ENCODE results near the gene EXOC6.

Gene EXOC6

DNA sequence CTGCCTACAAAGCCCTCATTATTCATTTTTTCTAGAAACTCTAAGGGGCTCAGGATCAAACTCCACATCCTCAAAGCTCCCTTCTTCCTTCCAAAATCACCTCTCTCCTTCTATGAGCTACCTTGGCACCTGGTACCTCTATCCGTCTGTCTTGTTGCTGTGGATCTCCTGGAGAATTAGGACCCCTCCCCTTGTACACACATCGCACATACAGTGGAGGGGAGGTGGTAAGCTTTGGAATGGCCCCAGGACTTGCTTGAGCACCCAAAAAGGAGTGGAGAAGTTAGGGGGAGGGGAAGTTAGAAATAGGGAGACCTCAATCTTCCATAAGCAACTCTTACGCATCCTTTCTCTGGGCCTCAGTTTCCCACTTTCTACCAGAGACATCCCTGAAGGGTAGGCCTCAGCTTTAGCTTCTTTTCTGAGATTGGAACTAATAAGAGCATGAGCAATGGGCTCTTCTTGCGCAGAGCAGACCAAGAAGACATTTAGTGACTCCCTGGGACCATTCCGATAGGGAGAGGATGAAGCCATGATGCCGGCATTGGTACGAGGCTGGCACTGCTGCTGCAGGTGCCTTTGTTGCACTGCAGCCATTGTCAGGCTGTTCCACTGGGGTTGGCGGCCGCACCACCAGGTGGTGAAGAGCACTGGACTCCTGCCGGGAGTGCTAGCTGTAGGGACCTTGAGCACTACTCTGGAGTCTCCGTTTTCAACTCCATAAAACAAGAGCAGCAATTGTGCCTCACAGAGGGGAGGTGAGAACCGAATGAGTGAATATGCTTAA is 216.7 kb downstream of the EXOC6 start:
- no peak for DNase-seq (ENCODE audit: low read depth, low spot score)

DNA sequence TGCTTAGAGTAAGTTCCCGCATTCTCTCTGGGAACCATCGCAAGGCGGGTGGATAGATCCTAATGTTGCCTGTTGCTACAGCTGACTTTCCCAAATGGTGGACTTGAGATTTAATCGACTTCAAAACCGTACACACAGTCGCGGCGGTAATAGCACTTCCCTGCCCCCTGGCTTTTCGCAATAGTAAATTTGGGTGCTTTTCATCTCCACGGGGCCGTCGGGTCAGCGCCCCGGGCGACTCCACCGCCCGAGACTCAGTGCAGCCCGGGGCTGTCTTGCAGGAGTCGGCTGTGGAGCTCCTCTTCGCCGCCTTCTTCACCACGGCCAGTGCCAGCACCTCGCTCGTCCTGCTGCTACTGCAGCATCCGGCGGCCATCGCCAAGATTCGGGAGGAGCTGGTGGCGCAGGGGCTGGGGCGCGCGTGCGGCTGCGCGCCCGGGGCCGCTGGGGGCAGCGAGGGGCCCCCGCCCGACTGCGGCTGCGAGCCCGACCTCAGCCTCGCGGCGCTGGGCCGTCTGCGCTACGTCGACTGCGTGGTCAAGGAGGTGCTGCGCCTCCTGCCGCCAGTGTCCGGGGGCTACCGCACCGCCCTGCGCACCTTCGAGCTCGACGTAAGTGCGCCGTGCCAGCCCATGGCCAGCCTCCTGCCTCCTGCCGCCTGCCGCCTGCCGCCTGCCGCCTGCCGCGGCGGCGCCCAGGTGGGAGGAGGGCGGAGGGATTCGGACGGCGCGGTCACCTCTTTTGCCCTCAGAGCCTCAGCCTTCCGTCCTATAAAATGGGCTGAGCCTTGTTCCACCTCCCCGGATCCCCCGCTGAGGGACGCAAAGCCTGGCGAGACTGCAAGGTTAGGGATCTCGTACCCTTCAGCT is 217.6 kb downstream of the EXOC6 start:
- DNase-seq (ENCODE audit: low read depth, low spot score) = no peak

DNA sequence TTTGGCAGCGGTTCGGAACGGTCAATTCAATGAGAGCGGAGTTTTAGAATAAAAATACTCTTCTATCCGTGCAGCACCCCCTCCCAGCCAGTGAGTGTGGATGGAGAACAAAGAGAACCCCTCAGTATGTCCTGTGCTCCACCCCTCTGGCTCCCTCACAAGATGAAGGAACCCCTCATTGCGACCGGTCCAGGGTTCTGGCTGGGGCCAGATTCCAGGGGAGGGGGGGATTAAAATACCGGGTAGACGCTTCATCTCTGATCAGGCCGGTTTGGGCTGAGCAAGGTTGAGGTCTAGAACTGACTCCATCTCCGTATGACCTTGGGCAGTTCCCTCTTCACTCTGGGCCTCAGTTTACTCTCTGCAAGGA is 218.2 kb downstream of the EXOC6 start:
- DNase-seq (ENCODE audit: low read depth, low spot score) = no peak

DNA sequence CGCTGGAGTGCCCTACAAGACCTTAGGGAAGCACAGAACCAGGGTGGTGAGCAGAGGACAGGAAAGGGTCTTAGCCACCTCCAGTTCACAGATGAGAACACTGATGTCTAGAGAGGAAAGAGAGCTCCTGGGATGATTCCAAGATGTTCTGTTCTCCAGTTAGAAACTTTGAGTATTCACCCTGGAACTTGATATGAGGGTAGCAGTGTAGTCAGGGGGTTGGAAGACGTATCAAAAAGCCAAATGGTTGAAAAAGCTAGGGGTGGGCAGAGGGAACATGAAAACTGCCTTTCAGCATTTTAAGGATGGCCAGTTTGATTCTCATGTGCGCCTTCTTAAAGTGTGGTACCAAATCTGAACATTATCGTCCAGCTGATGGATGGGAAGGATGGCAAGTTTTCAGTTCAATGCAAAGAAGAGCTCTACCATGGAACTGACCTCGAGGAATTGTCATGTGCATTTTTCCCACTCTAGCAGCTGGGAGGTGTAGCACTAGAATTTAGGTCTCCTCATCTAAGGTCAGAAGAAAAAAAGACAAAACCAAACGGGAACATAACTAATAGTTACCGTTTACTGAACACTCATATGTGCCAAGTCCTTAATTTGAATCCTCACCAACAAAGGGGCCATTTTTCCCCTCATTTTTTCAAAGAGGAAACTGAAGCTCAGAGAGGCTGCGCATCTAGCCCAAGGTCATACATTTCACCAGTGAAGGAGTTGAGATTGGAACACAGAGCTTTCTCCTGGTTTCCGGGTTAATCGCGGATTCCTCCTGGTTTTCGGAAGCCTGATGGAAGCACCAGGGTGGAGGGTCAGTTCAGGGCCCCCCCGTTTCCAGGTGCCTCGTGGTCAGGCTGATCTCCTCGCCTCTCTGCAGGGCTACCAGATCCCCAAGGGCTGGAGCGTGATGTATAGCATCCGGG is 219.4 kb downstream of the EXOC6 start:
- DNase-seq (ENCODE audit: low read depth, low spot score) = no peak

DNA sequence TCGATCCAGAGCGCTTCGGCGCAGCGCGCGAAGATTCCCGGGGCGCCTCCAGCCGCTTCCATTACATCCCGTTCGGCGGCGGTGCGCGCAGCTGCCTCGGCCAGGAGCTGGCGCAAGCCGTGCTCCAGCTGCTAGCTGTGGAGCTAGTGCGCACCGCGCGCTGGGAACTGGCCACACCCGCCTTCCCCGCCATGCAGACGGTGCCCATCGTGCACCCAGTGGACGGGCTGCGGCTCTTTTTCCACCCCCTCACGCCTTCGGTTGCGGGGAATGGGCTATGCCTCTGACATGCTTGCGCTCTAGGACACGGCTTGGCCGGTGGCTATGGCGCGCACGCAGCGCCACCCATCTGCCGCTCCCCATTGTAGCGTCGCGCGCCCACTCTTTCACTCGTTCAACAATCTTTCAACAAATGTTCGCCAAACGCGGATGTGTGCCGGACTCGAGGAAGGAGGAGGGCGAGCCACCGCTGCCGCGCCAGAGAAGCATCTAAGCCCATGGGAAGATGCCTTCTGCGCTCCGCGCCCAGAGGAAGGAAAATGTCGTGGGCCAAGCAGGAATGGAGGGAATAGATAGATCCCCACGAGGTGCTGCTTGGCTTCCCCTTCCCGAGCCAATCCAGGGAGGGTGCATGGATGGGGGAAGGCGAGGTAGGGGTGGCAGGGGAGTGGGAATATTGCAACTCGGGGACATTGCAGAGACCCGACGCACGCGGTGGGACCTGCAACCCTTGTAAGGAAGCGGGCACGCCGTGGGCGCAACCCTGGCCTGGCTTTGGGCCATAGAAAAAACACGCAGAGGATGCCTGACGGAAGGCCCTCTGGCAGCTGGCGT is 220.3 kb downstream of the EXOC6 start:
- no peak for DNase-seq (ENCODE audit: low read depth, low spot score)

DNA sequence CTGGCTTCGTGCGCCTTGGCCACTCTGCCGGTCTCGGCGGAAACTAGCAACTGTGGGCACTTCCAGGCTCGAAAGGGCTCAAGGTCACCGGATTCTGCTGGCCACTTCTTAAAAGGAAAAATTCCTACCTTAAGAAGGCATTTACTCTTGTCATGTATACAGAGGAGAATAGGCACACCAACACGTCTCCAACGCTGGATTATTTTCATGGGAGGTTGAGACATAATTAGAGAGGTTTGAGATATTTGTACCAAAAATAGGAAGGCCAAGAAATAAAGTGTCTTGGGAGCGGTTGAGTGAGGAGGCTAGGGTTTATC is 220.9 kb downstream of the EXOC6 start:
- no peak for DNase-seq (ENCODE audit: low read depth, low spot score)

DNA sequence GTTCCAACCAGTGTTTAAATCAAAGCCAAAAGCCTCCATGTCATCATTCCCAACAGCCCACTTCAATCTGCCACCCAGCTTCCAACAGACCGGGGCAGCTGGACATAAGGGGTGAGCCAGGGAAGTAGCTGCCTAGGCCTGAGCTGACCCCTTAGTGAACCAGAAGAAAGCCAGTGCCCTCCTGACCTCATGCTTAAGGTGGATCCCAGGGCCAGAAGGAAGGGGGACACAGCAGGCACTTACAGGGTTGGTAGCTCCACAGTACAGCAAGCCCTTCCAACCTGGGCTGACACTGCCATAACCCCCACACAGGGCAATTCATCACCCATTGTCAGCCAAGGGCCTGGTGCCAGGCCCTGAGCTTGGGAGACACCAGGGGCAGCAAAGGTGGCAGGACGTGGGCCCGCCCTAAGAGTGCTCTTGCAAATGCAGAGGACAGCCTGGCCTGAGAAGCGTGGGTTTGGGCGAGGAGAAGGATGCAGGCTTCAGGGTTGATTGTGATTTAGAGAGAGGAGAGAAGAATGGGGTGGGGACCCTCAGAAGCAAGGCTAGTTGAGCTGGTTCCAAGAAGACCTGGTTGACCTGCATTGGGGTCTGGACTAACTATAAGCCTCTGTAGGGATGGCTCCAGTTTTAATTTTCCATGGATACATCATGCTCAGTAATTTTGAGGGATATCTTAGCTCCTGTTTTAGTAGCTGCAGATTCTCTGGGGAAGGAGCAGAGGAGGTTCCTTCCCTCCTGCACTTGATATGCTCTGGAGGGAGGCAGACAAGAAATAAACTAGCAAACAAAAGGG is 222.3 kb downstream of the EXOC6 start:
- DNase-seq (ENCODE audit: low read depth, low spot score) = no peak

DNA sequence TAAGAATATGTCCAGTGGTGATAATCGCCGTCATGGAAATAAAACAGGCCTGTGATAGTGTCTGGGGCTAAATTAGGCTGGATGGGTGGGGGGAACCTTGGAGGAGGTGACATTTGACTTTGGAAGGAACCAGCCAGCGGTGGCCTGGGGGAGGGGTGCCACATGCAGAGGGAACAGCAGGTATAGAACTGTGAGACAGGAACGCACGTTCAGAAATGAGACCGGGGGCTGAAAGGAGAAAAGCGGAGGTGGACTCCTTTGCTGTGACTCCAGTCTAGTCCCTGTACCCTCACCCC is 222.8 kb downstream of the EXOC6 start:
- no peak for DNase-seq (ENCODE audit: low read depth, low spot score)

DNA sequence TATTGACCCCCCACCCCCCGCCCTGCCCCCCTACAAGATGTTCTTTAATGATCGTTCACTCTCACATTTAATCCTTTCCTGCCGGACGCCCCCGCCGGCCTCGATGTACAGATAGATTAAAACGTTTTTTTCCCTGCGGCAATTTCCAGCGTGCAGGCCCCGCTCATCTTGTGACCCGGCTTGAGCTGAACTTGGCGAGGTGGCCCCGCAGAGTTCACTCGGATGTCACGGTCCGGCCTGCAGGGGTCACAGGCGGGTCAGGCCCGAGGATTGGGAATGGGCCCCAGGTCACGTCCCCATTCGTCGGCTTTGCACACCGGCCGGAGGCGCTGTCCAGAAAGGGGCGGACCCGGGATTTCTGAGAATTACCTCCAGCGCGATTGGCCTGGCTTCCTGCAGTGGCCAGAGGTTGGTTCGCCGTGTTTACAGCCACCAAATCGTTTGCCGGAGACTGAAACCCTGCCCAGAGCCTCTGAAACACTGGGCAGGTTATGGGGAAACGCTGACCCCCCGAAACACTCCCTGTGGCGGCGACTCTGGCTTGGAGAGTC is 223.4 kb downstream of the EXOC6 start:
- DNase-seq (ENCODE audit: low read depth, low spot score) = no peak

DNA sequence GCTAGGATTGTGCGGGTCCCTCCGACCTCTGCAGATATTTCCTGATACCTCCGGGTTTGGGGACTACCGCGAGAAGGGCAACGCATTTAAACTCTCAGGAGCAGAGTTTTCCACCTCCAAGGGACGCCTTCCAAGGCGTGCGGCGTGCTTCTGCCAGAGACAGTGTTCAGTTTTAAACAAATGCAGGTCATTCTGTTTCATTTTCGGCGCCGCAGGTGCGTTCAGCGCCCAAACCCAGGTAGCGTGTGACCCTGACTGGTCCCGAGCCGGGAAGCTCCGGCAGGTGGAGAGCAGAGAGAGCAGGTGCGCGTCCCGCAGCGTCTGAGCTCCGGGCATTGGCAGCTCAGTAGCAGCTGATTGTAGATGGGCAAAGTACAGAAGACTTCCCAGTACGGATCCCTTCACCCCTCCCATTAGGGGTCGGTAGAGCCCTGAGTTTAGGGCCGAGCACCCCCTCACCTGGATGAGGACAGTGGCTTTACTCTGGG is 223.9 kb downstream of the EXOC6 start:
- no peak for DNase-seq (ENCODE audit: low read depth, low spot score)

DNA sequence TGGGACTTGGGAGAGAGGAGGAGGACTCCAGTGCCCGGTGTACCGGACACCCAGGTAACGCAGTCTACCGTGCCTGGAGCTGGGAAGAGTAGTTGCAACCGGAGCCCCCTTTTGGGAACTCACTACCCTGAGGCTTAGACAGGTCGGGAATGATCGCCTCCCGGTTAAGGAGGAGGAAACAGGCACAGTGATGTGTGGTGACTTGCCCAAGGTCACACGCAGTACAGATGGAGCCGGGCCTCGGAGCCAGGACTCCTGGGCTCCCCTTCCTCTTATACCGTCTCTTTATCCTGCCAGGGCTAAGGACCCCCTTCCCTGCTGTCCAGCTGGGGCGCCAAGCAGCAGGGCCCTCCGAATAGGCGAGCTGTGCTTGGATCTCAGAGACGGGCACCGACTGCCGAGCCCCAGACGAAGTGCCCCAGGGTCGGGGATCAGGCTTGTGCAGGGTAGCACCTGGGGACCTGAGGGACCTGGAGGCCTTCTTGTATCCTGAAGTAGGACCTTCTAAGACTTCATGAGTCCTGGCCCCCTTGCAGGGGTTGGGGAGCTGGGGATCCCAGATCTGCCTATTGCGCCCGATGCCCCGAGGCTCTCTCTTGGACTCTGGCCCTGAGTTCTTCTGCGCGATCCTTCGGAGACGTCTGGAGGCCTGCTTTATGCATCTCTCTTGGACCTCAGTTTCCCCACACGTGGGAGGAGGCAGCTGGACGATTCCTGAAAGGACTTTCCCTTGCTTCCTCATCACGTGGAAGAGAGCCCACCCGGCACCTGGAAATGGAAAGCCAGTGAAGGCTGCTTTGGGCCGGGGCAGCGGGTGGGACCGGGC is 224.6 kb downstream of the EXOC6 start:
- no peak for DNase-seq (ENCODE audit: low read depth, low spot score)

DNA sequence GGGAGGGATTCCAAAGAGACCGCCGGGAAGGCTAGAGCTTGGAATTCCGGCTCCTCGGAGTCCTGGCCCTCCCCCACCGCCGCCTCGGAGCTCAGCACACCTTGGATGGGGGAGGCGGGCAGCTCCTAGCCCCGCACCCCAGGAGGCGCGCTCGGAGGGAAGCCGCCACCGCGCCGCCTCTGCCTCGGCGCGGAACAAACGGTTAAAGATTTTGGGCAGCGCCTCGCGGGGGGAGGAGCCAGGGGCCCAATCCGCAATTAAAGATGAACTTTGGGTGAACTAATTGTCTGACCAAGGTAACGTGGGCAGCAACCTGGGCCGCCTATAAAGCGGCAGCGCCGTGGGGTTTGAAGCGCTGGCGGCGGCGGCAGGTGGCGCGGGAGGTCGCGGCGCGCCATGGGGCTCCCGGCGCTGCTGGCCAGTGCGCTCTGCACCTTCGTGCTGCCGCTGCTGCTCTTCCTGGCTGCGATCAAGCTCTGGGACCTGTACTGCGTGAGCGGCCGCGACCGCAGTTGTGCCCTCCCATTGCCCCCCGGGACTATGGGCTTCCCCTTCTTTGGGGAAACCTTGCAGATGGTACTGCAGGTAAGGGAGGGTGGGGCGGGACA is 225.3 kb downstream of the EXOC6 start, which contains the start of gene CYP26A1:
Gene CYP26A1 (plus strand): TSS at position 355 of the 608 bp plus-strand sequence. CDS start 42 bp downstream, at position 397.
- no peak for DNase-seq (ENCODE audit: low read depth, low spot score)

DNA sequence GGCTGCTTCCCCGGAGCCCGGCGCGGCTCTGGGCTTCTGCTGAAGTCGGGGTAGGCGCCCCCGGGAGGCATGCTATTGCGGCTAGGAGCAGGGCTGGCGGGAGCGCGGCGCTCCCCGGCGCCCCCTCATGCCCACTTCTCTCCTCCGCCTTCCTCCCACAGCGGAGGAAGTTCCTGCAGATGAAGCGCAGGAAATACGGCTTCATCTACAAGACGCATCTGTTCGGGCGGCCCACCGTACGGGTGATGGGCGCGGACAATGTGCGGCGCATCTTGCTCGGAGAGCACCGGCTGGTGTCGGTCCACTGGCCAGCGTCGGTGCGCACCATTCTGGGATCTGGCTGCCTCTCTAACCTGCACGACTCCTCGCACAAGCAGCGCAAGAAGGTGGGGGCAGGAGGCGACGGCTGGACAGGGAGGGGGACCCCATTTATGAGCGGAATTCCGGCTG is 225.9 kb downstream of the EXOC6 start:
- no peak for DNase-seq (ENCODE audit: low read depth, low spot score)

DNA sequence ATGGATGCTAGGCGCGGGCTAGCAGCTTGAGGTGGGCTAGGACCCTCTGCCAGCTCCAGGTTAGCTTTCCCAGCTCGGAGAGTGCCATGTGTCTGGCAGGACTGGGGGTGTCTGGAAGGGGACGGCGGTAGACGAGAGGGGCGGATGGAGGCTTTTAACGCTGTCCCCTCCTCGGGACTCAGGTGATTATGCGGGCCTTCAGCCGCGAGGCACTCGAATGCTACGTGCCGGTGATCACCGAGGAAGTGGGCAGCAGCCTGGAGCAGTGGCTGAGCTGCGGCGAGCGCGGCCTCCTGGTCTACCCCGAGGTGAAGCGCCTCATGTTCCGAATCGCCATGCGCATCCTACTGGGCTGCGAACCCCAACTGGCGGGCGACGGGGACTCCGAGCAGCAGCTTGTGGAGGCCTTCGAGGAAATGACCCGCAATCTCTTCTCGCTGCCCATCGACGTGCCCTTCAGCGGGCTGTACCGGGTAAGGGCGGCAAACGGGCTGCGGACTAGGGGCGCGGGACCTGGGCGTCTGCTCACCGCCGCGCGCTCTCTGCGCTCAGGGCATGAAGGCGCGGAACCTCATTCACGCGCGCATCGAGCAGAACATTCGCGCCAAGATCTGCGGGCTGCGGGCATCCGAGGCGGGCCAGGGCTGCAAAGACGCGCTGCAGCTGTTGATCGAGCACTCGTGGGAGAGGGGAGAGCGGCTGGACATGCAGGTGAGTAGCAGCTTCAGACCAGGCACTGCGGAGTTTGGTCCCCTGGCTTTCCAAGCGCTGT is 226.5 kb downstream of the EXOC6 start:
- DNase-seq (ENCODE audit: low read depth, low spot score) = no peak

DNA sequence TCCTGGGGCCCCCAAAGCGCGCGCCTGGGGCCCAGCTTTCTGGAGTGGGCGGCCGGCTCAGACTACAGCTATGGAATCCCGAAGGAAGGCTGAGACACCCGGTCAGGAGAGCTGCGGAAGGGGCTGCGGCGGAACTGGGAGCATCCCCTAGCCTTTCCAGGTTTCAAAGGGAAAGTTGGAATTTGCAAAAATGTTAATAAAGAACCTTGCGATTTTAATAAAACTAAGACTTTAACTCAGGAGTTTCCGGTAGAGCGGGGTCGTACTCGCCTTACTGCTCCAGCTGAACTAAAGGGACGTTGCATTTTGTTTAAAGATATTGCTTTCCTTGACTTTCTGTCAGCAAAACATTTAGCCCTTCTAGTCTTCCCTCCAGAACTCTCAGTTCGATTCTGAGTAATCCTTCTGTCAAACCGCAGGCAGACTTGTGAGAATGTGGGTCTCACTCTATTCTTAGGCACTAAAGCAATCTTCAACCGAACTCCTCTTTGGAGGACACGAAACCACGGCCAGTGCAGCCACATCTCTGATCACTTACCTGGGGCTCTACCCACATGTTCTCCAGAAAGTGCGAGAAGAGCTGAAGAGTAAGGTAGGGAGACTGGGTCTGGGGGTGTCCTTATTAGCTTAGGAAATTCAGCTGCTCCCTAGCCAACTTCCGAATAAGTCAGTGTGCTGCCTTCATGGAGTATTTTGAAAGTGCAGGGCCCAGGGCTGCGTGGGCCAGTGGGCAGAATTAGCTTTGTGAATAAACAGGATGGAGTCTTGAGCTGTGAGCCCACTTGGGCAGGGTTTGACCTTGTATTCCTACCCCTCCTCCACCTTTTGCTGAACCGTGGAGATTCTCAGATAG is 227.3 kb downstream of the EXOC6 start:
- no peak for DNase-seq (ENCODE audit: low read depth, low spot score)

DNA sequence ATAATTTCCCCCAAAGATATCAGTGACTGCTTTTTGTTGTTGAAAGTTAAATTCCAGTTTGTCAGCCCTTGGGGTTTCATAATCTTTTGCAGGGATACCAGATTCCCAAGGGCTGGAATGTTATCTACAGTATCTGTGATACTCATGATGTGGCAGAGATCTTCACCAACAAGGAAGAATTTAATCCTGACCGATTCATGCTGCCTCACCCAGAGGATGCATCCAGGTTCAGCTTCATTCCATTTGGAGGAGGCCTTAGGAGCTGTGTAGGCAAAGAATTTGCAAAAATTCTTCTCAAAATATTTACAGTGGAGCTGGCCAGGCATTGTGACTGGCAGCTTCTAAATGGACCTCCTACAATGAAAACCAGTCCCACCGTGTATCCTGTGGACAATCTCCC is 228.6 kb downstream of the EXOC6 start:
- DNase-seq (ENCODE audit: low read depth, low spot score) = no peak

DNA sequence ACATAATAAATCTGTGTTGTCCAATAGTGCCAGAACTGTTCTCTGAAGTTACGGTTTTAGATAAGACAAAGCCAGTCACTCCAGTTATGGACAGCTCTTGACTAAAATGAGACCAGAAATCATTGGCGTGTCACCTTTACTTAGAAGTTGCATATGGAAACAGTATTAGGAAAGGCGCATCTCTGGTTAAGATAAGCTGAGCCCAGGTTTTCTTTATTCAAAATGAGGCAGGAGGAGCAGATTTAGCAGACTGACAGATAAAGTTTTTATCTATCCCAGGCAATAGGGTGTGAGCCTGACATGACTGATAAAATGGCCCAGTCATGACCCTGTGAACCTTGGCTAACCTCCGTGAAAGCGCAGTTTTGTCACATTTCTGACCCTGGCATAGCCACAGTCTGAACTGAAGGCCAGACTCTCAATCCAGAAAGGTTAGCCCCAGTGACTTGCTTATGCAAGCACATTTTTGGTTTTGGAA is 229.6 kb downstream of the EXOC6 start:
- no peak for DNase-seq (ENCODE audit: low read depth, low spot score)

Data from activated CD4-positive, CD25-positive, alpha-beta regulatory T cell treated with anti-CD3 and anti-CD28 coated beads, Interleukin-2, amount 50 U/mL, for 16 hours (primary cell).